Measurements from ENCODE around the gene CHGA.
A peak's percentile ranks its signal among the peaks of the same experiment; 100 is the strongest.

Gene CHGA

DNA sequence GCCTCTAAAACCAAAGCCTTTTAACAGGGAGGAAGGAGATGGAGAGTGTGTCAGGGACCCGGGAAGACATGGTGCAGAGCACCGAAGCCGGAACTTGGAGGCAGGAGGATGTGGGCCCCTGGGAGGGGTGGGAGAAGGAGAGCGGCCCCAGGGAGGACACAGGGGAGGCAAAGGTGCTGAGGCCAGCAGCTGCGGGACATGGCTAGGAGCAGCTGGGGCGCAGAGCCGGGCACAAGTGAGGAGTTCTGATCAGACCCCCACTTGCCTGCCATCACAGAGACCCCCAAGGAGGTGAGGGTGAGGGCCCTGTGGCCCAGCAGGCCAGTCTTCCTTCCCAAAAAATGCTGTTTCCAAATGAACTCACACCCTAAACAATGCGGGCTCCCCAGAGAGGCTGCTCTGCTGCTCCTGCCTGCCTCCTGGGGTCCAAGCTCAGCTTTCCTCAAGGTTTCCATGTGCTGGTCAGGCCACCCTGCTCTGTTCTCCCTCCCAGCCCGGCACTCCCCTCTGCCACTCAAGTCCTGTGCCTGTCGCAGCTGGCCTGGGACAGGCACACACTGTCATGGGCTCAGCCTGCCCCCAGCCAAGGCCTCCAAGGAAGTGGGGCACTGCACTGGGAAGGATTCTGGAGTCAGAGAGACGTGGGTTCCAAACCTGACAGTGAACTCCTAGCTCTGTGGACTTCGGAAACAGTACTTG is 24.0 kb downstream of the CHGA start:
- H3K9me3 Mint-ChIP-seq = no peaks in the 10 kb centered on the region
- peaks cover 2 to 3% of the 10 kb centered on the region in 2 donors for H3K4me1 Mint-ChIP-seq (ENCODE audit: low read depth in 2 of 2)
- H3K36me3 Mint-ChIP-seq (ENCODE audit: insufficient read depth) = peaks cover 32% of the 10 kb centered on the region
- no peak for DNase-seq
- ATAC-seq (replicated peaks) = no peak
- peak overlapping the region in 1 of 2 donors; percentile 81 for H3K27ac Mint-ChIP-seq
- no peaks in the 10 kb centered on the region for H3K27me3 Mint-ChIP-seq
- H3K4me3 Mint-ChIP-seq = no peak overlapping the region

DNA sequence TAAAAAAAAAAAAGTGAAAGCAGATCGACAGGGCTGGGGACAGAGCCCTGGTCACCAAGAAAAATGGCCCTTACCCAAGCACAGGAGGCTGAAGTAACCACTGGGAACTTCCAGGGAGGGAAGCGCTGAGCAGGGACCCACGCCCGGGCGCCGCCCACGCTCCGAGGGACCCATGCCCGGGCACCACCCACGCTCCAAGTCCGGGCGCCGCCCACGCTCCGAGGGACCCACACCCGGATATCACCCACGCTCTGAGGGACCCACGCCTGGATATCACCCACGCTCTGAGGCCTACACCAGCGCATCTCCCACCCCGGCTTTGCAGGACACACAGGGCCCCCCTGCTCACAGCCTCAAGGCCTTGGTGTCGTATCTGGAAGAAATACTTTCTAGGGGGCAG is 25.7 kb downstream of the CHGA start:
- H3K27me3 Mint-ChIP-seq = no peaks in the 10 kb centered on the region

DNA sequence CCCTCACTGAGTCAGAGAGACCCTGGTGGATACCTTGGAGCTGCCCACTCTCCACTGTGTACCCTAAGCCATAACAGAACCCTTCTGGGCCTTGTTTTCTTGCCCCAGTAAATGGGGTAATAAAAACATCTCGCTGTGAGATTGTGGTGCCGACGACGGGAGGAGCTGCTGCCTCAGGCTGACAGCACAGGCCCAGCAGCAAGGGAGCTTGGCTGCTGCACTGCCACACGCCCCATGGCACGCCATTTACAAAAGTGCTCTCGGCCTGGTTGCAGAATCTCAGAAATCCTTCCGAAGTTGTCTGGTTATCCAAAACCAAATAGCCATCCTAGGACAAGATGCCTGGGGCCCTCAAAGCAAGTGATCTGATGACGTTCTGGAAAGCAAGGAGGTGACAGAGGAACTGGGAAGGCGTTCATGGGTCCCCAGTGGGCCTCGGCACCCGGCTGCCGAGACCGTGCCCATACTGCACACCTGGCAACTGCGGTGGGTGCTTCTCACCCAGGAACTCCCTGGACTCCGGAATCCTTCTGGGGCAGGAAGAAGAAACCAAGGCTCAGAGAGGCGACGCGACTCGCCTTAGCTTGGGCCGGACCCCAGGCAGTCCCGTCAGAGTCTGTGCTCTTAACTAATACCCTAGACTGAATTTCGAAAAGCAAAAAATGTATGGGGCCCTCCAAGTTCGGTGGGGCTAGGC is 26.7 kb downstream of the CHGA start:
- no peak for ATAC-seq (replicated peaks)

More for the DNA sequence above, 25.7 kb downstream of the CHGA start:
- ATAC-seq (replicated peaks) (no peak), DNase-seq (no peak)
- no peak overlapping the region for H3K4me3 Mint-ChIP-seq
- no peaks in the 10 kb centered on the region for H3K9me3 Mint-ChIP-seq
- peaks cover 5 to 7% of the 10 kb centered on the region in 2 donors for H3K4me1 Mint-ChIP-seq (ENCODE audit: low read depth in 2 of 2)
- peaks cover 28% of the 10 kb centered on the region for H3K36me3 Mint-ChIP-seq (ENCODE audit: insufficient read depth)
- no peak overlapping the region for H3K27ac Mint-ChIP-seq

DNA sequence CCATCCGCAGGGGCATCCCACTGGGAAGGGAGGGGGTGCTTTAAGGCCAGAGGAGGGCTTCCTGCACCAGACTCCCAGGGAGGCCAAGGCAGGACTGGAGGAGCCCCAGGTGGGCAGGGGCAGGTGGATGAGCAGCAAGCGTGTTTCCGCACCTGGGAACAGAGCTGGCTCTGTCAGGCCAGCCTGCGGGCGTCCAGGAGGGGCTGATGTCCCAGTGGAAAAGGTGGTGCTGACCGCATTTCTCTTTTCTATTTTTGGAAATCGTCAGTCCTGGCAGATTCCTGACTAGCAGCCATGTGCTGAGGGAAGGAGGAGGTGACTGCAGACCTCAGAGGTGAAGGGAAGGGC is 27.2 kb downstream of the CHGA start:
- no peak for ATAC-seq (replicated peaks)
- H3K4me1 Mint-ChIP-seq (ENCODE audit: low read depth in 2 of 2) = peaks cover 5 to 7% of the 10 kb centered on the region in 2 donors
- H3K27ac Mint-ChIP-seq = no peak overlapping the region
- H3K36me3 Mint-ChIP-seq (ENCODE audit: insufficient read depth) = peaks cover 30% of the 10 kb centered on the region
- no peak overlapping the region for H3K4me3 Mint-ChIP-seq
- DNase-seq = no peak
- H3K9me3 Mint-ChIP-seq = no peaks in the 10 kb centered on the region
- no peaks in the 10 kb centered on the region for H3K27me3 Mint-ChIP-seq

More for the DNA sequence above, 26.7 kb downstream of the CHGA start:
- Mint-ChIP-seq H3K4me1 (ENCODE audit: low read depth in 2 of 2) (peaks cover 5 to 7% of the 10 kb centered on the region in 2 donors), H3K4me3 (no peak overlapping the region), H3K36me3 (ENCODE audit: insufficient read depth) (peaks cover 28% of the 10 kb centered on the region), H3K27ac (no peak overlapping the region), H3K27me3 (no peaks in the 10 kb centered on the region), H3K9me3 (no peaks in the 10 kb centered on the region)
- no peak for DNase-seq

DNA sequence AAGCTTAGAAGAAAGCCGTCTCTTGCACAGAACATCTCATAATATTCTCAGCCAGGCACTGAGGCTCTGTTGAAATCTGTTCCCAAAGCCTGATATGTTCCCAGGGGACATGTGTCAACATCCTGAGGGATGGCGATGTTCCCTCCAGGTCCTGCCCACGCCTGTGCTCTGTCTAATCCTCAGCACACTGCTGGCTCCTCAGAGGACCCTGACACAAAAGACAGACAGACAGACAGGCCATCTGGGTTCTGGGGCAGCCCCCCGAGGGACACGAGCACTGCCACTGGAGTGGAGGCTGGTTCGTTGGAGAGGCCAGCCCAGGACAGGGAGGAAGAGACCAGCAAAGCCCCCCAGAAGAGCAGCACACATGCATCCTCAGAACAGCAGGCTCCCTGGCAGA is 27.8 kb downstream of the CHGA start:
- H3K36me3 Mint-ChIP-seq (ENCODE audit: insufficient read depth) = peaks cover 32% of the 10 kb centered on the region
- ATAC-seq (replicated peaks) (no peak), DNase-seq (no peak)
- no peak overlapping the region for H3K27ac Mint-ChIP-seq
- peaks cover 5 to 7% of the 10 kb centered on the region in 2 donors for H3K4me1 Mint-ChIP-seq (ENCODE audit: low read depth in 2 of 2)
- H3K9me3 Mint-ChIP-seq = no peaks in the 10 kb centered on the region
- H3K27me3 Mint-ChIP-seq = no peaks in the 10 kb centered on the region
- H3K4me3 Mint-ChIP-seq = no peak overlapping the region

DNA sequence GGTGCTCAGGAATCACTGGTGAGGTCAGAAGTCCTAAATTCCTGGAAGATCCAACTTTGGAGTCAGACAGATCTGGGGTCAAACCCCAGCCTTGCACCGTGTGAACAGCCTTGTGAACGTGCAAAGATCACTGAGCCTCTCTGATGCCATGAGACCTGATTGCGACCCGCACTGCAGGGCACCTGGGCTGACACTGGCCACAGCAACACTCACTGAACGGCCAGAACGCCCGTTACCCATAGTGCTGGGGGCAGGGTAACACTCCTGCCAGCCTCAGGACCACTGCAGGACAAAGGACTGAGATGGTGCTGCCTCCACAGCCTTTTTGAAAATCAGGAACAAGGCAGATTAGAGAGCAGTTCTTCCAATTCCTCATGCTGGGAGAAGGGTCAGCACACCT is 28.3 kb downstream of the CHGA start:
- Mint-ChIP-seq H3K9me3 (no peaks in the 10 kb centered on the region), H3K27ac (peak overlapping the region in 1 of 2 donors; percentile 69), H3K27me3 (no peaks in the 10 kb centered on the region), H3K4me3 (no peak overlapping the region), H3K36me3 (ENCODE audit: insufficient read depth) (peaks cover 37% of the 10 kb centered on the region), H3K4me1 (ENCODE audit: low read depth in 2 of 2) (peaks cover 5 to 7% of the 10 kb centered on the region in 2 donors)
- DNase-seq (no peak), ATAC-seq (replicated peaks) (no peak)

DNA sequence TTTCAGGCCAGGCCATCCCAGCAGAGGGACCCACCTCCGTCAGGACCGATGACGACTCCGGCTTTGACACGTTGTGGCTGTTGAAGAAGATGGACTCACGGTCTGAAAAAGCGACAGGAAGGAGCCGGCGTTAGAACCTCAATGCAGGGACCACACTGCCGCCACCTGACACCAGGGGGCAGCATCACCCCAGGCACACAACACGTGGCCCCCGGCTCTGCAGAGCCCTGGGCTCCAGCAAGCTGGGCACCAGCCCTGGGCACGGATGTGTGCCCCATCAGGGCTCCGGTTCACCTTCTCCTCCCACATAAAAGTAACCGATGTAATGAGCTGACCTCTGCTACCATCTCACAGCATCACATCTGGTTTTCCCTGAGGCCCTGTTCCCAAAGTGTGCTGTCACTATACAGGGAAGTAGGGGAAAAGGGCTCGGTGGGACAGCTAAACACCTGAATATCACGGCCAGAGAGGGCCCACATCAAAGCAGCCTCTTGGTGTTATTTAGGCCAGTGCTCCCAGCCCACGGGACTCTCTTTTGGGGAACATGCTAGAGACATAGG is 29.0 kb downstream of the CHGA start:
- H3K27me3 Mint-ChIP-seq = no peaks in the 10 kb centered on the region
- peak overlapping the region; percentile 46 to 69 for H3K27ac Mint-ChIP-seq
- H3K4me3 Mint-ChIP-seq = no peak overlapping the region
- H3K4me1 Mint-ChIP-seq (ENCODE audit: low read depth in 2 of 2) = peaks cover 5 to 7% of the 10 kb centered on the region in 2 donors
- no peaks in the 10 kb centered on the region for H3K9me3 Mint-ChIP-seq
- DNase-seq (peak; percentile 71 to 82 (median 78)), ATAC-seq (replicated peaks) (peak; percentile 96)
- H3K36me3 Mint-ChIP-seq (ENCODE audit: insufficient read depth) = peaks cover 43% of the 10 kb centered on the region

DNA sequence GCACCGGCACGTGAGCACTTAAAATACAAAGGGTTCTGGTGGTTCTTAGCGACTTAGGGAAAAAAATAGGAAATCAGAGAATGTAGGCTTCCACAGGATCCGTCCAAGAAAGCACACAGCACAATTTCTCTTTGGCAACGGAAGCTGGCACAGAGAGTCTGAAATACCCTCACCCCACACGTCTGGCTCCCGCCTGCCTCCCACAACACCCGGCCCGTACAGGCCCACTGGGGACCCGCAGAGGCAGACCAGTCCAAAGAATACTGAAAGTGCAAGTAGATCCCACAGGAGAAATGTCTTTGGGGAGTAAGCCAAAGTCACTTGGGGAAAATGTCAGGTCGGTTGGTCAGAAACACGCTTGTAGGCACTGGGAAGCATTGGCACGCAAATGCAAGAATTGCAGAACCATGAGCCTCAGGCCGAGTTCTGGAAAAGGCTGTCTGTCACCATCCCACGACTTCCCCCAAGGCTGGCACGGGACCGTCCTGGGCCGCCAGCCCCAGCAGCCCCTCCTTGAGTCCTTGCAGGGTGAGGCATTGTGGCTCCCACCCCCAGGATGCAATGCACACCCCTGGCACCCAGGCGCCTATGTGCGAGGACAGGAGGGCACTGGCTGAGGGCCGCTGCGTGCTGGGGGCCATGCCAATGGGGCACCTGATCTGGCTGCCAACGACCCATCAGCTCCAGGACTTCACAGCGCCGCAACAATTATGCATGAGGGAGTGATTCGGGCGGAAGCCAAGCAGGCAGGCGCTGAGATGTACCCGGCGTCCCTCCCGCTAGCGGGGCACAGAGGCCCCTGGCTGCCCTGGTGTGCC is 29.7 kb downstream of the CHGA start:
- DNase-seq = no peak
- H3K36me3 Mint-ChIP-seq (ENCODE audit: insufficient read depth) = peaks cover 42% of the 10 kb centered on the region

DNA sequence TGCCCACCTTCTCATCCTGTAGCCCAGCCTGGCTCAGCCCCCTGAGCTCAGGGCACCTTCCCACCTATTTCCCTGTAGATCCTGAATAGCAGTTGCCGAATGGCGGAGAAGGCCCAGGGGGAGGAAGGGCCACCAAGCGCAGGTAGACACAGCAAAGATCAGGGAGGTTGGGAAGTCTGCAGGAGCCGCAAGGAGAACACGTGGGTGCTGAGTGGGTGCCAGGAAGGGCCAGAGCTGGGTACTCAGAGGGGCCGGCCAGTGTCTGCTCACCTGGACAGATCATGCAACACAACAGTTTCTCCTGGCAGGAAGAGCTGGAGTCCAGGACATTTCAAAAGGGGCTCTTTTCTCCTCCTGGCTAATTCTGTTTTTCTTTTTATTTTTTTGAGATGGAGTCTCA is 30.6 kb downstream of the CHGA start:
- H3K4me3 Mint-ChIP-seq = no peak overlapping the region
- DNase-seq (no peak), ATAC-seq (replicated peaks) (no peak)
- H3K36me3 Mint-ChIP-seq (ENCODE audit: insufficient read depth) = peaks cover 41% of the 10 kb centered on the region
- H3K4me1 Mint-ChIP-seq (ENCODE audit: low read depth in 2 of 2) = peaks cover 5 to 7% of the 10 kb centered on the region in 2 donors
- peak overlapping the region in 1 of 2 donors; percentile 23 for H3K27ac Mint-ChIP-seq
- no peaks in the 10 kb centered on the region for H3K27me3 Mint-ChIP-seq
- no peaks in the 10 kb centered on the region for H3K9me3 Mint-ChIP-seq

More for the DNA sequence above, 29.7 kb downstream of the CHGA start:
- Mint-ChIP-seq H3K4me3 (no peak overlapping the region), H3K4me1 (ENCODE audit: low read depth in 2 of 2) (peaks cover 5 to 7% of the 10 kb centered on the region in 2 donors), H3K27ac (peak overlapping the region in 1 of 2 donors; percentile 46), H3K27me3 (no peaks in the 10 kb centered on the region), H3K9me3 (no peaks in the 10 kb centered on the region)
- no peak for ATAC-seq (replicated peaks)

DNA sequence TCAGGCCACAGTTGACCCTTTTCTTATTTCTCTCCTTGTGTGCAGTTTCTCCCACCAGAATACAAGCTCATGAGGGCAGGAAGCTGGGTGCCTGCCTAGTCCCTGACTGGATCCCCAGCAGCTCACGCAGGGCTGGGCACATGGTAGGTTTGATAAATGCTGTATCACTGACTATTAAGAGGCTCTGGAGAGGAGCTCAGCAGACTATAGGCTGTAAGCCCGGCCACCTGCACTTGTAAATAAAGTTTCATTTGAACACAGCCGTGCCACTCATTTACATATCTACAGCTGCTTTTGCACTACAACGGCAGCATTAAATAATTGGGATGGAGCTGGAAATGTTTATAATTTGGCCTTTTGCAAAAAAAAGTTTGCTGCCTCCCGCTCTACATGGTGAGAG is 32.0 kb downstream of the CHGA start:
- Mint-ChIP-seq H3K27me3 (no peaks in the 10 kb centered on the region), H3K4me3 (no peak overlapping the region), H3K4me1 (ENCODE audit: low read depth in 2 of 2) (peaks cover 5 to 7% of the 10 kb centered on the region in 2 donors), H3K27ac (peak overlapping the region in 1 of 2 donors; percentile 81), H3K9me3 (no peaks in the 10 kb centered on the region), H3K36me3 (ENCODE audit: insufficient read depth) (peaks cover 41% of the 10 kb centered on the region)
- DNase-seq (no peak), ATAC-seq (replicated peaks) (no peak)

DNA sequence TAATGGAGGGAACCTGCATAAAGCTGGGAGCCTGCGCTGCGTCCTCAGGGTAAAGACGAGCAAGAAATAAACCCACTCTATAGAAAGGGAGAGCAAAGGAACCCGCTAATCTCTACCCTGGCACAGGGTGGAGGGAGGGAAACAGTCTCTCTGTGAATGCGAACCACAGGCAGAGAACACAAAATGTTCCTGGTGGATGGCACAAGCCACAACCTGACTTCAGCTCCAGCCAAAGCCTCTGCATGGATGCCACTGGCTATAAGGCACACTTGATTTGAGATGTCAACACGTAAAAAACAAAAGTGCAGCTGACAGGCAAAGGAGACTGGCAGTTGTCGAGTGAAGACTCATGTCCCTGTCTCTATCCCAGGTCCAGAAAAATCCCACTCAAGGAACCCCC is 32.4 kb downstream of the CHGA start:
- no peak overlapping the region for H3K27ac Mint-ChIP-seq
- H3K9me3 Mint-ChIP-seq = no peaks in the 10 kb centered on the region
- no peak overlapping the region for H3K4me3 Mint-ChIP-seq
- no peak for ATAC-seq (replicated peaks)
- DNase-seq = no peak
- H3K4me1 Mint-ChIP-seq (ENCODE audit: low read depth in 2 of 2) = peaks cover 5 to 7% of the 10 kb centered on the region in 2 donors
- peaks cover 40% of the 10 kb centered on the region for H3K36me3 Mint-ChIP-seq (ENCODE audit: insufficient read depth)
- no peaks in the 10 kb centered on the region for H3K27me3 Mint-ChIP-seq

DNA sequence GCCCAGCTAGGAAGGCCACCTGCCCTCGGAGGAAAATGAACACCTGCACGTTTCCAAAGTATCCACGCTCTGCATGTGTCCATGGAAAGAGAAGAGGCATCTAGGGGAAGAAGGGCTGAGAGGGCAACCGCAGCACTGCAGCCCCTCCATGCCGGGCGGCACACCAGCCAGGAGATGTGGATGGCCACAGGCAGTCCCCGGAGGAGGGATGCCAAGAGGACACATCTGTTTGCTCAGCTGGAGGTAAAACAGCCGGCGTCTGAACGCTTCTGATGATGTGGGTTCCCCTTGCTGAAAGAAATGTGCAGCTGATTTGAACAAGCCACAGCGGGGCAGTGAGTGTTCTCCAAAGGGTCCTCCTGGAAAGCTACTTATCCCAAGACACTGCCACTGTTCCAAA is 34.0 kb downstream of the CHGA start:
- no peak for ATAC-seq (replicated peaks)
- DNase-seq = no peak
- H3K36me3 Mint-ChIP-seq (ENCODE audit: insufficient read depth) = peaks cover 42% of the 10 kb centered on the region
- H3K27ac Mint-ChIP-seq = no peak overlapping the region
- H3K27me3 Mint-ChIP-seq = no peaks in the 10 kb centered on the region
- H3K9me3 Mint-ChIP-seq = no peaks in the 10 kb centered on the region
- H3K4me1 Mint-ChIP-seq (ENCODE audit: low read depth in 2 of 2) = peaks cover 3 to 4% of the 10 kb centered on the region in 2 donors
- no peak overlapping the region for H3K4me3 Mint-ChIP-seq

DNA sequence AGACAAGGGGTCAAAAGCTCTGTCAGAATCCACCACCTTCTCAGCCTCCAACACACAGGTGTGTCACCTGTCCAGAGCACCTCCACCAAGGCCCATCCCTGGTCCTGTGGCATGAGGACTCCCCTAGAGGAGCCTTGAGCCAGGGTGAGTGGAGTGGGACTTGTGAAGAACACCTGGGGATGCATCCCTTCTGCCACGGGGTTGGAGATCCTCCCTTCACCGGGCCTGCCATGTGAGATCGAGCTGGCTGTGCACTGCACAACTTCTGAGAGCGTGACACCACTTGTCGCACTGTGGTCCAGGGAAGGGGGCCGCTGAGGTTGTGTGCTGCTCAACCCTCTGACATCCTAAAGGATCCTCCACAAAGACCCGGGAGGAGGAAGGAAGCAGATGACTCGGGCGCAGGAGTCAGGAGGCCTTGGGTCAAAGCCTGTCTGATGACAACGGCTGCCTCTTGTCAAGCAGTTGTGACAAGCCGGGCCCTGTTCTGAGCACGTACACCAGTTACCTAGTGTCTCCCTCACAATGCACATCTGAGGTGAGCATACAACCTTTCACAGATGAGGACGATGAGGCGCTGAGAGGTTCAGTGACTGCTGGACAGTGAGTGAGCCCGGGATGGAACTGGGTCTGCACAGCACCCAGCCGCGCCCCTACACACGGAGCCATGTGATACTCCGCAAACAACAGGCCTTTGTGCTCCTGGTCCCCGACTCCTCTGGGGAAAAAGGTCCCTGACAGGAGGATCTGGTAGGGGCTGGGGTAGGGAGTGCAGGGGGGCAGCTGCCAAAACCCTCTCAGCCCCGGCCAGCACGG is 35.6 kb downstream of the CHGA start:
- Mint-ChIP-seq H3K36me3 (ENCODE audit: insufficient read depth) (peaks cover 42% of the 10 kb centered on the region), H3K4me1 (ENCODE audit: low read depth in 2 of 2) (no peaks in the 10 kb centered on the region), H3K4me3 (no peak overlapping the region), H3K9me3 (no peaks in the 10 kb centered on the region), H3K27me3 (no peaks in the 10 kb centered on the region), H3K27ac (no peak overlapping the region)
- DNase-seq (no peak), ATAC-seq (replicated peaks) (no peak)

All from effector memory CD8-positive, alpha-beta T cell (primary cell).